ENCODE data around the gene RGS17.

The RGS17 gene

DNA sequence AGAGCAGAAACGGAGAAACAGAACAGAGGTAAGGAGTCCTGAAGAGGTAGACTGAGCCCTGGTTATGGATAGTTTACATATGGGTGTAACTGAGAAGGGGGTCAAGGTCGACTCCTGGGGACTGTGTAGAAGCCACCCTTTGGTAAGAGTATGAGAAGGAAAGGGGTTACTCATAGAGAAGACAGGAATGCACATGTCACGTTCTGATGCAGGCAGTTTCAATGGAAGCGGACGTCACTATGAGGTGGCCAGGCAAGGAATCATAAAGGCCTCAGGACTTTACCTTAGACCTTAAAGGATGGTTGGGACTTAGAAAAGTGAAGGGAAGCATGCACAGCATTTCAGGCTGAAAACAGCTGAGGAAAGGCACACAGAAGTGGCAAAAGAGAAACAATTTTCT, 25.1 kb downstream of the RGS17 start:
- no peak for FAIRE-seq
- DNase-seq (ENCODE audit: insufficient read length, low spot score), result no peak
- TF ChIP-seq, protein P1, sequence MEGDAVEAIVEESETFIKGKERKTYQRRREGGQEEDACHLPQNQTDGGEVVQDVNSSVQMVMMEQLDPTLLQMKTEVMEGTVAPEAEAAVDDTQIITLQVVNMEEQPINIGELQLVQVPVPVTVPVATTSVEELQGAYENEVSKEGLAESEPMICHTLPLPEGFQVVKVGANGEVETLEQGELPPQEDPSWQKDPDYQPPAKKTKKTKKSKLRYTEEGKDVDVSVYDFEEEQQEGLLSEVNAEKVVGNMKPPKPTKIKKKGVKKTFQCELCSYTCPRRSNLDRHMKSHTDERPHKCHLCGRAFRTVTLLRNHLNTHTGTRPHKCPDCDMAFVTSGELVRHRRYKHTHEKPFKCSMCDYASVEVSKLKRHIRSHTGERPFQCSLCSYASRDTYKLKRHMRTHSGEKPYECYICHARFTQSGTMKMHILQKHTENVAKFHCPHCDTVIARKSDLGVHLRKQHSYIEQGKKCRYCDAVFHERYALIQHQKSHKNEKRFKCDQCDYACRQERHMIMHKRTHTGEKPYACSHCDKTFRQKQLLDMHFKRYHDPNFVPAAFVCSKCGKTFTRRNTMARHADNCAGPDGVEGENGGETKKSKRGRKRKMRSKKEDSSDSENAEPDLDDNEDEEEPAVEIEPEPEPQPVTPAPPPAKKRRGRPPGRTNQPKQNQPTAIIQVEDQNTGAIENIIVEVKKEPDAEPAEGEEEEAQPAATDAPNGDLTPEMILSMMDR (IDR thresholded peaks at IDR 0.05; ENCODE audit: insufficient read depth, missing control alignments), result no peak

DNA sequence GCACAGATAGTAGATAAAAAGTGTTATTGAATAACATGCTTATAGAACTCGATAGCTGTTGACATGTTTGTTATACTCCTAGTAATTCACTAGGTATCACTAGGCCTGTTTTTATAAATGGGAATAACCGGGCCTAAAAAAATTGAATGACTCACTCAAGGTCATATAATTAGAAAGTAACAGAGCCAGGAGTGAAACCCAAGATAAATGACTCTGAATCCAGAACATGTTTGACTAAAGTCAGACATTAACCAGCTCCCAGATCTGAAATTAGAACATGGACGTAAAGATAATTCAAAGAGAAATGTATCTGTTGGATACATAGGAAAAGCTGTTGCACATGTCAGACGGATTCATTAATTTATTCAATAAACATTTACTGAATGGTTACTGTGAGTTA, 26.9 kb downstream of the RGS17 start:
- no peak for DNase-seq (ENCODE audit: insufficient read length, low spot score)

DNA sequence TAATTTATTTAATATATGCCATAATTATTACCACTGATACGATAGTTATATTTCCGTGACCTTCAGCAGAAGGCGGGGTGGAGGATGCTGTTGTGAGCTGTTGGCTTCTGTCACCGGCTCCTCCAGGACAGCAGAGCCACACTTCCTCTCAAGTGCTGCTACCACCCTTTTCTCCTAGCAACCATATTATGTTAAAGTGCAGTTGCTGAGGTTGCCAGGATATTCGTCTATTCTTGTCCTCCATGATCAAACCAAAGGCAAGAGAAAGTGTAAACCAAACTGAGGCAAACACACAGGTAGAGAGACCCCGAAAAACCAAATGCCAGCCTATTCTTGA, 27.8 kb downstream of the RGS17 start:
- TF ChIP-seq, protein P1 (IDR thresholded peaks at IDR 0.05; ENCODE audit: insufficient read depth, missing control alignments), result no peak

More for the DNA sequence above, 26.9 kb downstream of the RGS17 start:
- no peak for FAIRE-seq
- TF ChIP-seq, protein P1 (IDR thresholded peaks at IDR 0.05; ENCODE audit: insufficient read depth, missing control alignments), result no peak

DNA sequence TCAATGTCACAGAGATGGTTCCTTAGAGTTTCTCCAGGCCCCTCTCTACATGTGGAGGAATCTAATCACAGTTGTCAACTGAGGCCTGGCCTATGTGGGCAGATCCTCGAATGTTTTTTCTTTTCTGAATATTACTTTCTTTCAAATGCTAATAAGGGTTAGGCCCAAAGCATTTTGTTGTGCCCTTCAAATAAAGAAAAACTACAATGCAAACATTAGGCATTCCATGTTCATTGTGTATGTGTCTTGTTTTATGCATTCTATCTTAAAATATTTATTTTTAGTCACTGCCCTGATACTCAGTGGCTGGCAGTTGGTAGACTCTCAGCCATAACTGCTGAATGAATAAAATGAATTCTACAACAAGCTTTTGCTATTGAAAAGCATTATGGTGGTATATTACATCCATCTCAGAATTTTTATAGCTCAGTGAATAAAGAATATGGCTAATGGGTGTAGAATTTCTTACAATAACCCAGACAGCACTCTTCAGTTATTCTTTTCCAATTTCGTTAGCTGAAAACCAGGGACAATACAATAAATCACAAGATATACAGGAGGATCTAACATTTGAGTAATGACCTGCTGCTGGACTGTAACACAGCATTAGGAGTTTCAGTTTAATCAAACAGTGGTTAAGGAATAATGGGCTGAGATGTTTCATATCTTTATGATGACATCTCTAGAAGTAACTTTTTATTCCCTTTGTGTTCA, 28.3 kb downstream of the RGS17 start:
- no peak for DNase-seq (ENCODE audit: insufficient read length, low spot score)
- no peak for FAIRE-seq
- TF ChIP-seq, protein P1 (IDR thresholded peaks at IDR 0.05; ENCODE audit: insufficient read depth, missing control alignments), result no peak

More for the DNA sequence above, 27.8 kb downstream of the RGS17 start:
- DNase-seq (ENCODE audit: insufficient read length, low spot score) (no peak), FAIRE-seq (no peak)

DNA sequence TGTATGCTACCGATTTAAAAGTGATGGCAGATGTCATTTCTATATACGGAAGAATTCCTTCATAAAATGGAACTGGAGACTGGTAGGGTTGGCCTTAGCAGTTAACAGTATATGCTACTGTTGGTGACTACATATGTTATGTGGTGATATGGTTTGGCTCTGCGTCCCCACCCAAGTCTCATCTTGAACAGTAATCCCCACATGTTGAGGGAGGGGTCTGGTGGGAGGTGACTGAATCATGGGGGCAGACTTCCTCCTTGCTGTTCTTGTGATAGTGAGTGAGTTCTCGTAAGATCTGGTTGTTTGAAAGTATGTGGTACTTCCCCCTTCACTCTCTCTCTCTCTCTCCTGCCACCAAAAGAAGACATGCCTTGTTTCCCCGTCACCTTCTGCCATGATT, 29.6 kb downstream of the RGS17 start:
- DNase-seq (ENCODE audit: insufficient read length, low spot score) (no peak), FAIRE-seq (no peak)
- TF ChIP-seq, protein P1 (IDR thresholded peaks at IDR 0.05; ENCODE audit: insufficient read depth, missing control alignments), result no peak

DNA sequence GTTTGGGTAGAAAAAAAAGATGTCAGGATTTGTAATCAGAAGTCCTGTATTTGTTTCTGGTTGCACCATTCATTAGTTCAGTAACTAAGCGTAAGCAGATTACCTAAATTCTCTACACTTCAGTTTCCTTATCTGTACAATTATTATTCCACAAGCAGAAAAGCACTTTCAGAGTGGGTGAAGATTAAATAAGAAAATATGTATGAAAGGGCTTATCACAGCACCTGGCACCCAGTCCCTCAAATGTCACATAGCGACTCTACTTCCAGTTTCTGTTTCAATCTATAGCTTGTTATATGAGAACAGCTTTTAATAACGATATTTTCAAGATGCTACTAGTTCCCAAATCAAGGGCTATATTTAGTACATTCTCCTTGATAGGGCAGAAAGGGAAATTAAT, 31.4 kb downstream of the RGS17 start:
- TF ChIP-seq, protein P1 (IDR thresholded peaks at IDR 0.05; ENCODE audit: insufficient read depth, missing control alignments), result no peak
- FAIRE-seq, result peak; percentile 58

DNA sequence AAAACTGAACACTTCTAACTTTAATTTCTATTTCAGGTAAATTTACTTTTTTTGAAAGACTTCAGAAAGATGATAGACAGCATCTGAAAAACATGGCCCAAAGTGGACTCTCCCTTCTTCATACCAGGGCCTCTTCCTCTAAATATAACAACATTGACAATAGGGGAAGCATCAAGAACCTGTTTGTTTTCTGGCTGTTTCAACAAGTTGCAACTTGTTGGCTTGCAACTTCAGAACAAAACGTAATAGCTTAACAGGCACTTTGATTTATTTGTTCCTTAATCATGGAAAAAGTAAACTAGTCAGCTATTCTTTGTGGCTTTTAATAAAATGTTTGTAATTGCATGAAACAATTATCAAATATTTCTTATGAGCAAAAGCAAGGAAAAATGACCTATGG, 34.3 kb downstream of the RGS17 start:
- FAIRE-seq (no peak), DNase-seq (ENCODE audit: insufficient read length, low spot score) (no peak)
- TF ChIP-seq, protein P1 (IDR thresholded peaks at IDR 0.05; ENCODE audit: insufficient read depth, missing control alignments), result no peak

More for the DNA sequence above, 31.4 kb downstream of the RGS17 start:
- DNase-seq (ENCODE audit: insufficient read length, low spot score), result no peak
